OCI-LY3 (cell line): ENCODE data around the gene VOPP1.

Experiments
- EZH2phosphoT487 ChIP-seq: fragments of 200-600 bp; shearing (Covaris generic); IDR thresholded peaks from 2 replicates; pipeline ENCODE4 v1.6.1; 2018; ENCODE audit warnings: antibody characterized with exemption, mixed run types, low read depth
- TF ChIP-seq, protein P1 (sequence below): fragments of 200-600, 300-600 bp; sonication (generic); IDR thresholded peaks from 2 replicates; pipeline ENCODE4 v1.5.1; 2014; ENCODE audit warnings: antibody characterized with exemption, low read length, low read depth

DNA sequence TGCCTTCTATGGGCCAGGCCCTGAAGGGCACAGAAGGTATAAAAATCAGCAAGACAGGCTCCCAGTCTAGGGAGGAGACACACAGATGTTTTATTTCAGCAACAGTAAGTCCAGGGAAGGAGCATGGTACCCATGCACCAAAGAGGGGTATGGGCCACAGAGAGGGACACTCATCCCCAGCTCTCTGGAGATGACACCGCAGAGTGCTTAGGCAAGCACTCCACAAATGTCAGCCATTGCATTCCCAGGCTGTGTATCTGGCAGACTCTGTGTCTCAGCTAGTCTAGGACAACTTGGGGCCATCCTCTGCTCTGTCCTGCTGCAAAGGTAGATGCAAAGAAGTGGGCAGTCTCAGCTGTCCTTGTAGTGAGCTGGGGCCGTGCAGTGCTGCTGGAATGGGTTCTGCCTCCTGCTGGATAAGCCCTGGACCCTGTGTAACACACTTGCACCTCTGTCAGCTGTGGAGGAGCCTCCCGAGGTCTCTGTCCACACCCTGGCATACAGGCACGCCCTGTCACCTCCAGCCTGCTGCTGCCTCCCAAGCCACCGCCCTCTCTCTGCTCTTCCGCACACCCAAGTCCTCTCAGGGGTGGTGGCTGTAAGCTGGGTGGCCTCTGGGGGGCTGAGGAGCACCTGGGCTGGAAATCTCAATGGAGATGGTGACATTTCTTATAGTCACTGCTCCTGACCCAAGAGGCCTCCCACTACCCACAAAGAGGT is 57.6 kb downstream of the VOPP1 start:
- TF ChIP-seq, protein P1, sequence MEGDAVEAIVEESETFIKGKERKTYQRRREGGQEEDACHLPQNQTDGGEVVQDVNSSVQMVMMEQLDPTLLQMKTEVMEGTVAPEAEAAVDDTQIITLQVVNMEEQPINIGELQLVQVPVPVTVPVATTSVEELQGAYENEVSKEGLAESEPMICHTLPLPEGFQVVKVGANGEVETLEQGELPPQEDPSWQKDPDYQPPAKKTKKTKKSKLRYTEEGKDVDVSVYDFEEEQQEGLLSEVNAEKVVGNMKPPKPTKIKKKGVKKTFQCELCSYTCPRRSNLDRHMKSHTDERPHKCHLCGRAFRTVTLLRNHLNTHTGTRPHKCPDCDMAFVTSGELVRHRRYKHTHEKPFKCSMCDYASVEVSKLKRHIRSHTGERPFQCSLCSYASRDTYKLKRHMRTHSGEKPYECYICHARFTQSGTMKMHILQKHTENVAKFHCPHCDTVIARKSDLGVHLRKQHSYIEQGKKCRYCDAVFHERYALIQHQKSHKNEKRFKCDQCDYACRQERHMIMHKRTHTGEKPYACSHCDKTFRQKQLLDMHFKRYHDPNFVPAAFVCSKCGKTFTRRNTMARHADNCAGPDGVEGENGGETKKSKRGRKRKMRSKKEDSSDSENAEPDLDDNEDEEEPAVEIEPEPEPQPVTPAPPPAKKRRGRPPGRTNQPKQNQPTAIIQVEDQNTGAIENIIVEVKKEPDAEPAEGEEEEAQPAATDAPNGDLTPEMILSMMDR: no peak; the same call in 1 of the 2 replicates
- no peak for TF ChIP-seq EZH2phosphoT487
